ENCODE data around the gene CLCA1. TPM values are rescaled to one million over a fixed set of nuclear protein-coding genes. Genes with fewer than 3 reads are reported as not detected.

The CLCA1 gene
- total and polyA plus RNA-seq, 10 of the 15 experiments (the other 5 are each of a cell fraction or from before 2014, with no cell fraction given), result 0.13 TPM; not detected in 9

DNA sequence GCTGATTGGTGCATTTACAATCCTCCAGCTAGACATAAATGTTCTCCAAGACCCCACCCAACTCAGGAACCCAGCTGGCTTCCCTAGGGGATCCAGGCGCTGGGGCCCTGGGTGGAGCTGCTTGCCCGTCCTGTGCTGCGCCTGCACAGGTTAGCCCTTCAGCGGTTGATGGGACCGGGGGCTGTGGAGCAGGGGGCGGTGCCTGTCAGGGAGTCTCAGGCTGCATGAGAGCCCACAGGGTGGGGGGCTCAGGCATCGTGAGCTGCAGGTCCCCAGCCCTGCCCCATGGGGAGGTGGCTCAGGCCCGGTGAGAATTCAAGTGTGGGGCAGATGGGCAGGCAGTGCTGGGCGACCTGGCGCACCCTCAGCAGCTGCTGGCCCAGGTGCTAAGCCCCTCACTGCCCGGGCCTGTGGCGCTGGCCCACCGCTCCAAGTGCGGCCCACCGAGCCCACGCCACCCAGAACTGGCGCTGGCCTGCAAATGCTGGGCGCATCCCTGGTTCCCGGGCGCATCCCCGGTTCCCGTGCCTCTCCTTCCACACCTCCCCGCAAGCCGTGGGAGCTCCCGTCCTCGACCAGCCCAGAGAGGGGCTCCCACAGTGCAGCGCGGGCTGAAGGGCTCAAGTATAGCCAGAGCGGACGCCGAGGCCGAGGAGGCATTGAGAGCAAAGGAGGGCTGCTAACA is 55.1 kb downstream of the CLCA1 start (continued):
- TF ChIP-seq POLR2AphosphoS2 (IDR thresholded peaks at IDR 0.05; ENCODE audit: low read depth, low read length) (no peak), EED (IDR thresholded peaks at IDR 0.05; ENCODE audit: low read depth) (no peak), POU2F2 (IDR thresholded peaks at IDR 0.05; ENCODE audit: borderline replicate concordance, low read depth, low read length) (no peak)
- TF ChIP-seq, protein P1, sequence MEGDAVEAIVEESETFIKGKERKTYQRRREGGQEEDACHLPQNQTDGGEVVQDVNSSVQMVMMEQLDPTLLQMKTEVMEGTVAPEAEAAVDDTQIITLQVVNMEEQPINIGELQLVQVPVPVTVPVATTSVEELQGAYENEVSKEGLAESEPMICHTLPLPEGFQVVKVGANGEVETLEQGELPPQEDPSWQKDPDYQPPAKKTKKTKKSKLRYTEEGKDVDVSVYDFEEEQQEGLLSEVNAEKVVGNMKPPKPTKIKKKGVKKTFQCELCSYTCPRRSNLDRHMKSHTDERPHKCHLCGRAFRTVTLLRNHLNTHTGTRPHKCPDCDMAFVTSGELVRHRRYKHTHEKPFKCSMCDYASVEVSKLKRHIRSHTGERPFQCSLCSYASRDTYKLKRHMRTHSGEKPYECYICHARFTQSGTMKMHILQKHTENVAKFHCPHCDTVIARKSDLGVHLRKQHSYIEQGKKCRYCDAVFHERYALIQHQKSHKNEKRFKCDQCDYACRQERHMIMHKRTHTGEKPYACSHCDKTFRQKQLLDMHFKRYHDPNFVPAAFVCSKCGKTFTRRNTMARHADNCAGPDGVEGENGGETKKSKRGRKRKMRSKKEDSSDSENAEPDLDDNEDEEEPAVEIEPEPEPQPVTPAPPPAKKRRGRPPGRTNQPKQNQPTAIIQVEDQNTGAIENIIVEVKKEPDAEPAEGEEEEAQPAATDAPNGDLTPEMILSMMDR (IDR thresholded peaks at IDR 0.05 in 2 of 3, conservative IDR thresholded peaks at IDR 0.05 in 1 of 3; ENCODE audit: control insufficient read depth in 2 of 3, extremely low read depth in 1 of 3, insufficient read depth in 1 of 3, low read depth in 3 of 3, low read length in 3 of 3), result no peak

DNA sequence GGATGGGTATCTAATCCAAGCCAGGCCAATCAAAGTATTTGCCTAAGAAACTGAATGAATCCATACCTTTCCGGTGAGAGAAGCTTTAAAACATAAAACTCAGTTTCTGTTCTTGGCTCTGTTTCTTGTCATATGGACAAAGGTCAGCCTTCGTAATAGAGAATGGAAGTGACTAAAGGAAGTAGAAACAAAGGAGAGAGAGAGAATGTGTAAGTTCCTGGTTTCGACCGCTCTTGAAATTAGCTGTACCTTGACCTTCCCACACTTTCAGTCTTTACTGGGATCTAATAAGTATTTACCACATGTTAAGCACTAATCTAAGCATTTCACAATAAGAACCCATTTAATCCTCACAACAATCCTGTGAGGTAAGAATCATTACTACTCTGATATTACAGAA is 58.6 kb downstream of the CLCA1 start:
- no peak overlapping the region for H3K4me2 ChIP-seq (ENCODE audit: control insufficient read depth, insufficient read depth)
- H3K79me2 ChIP-seq (ENCODE audit: control insufficient read depth, insufficient read depth, low read length), result no peaks in the 10 kb centered on the region
- H3K27me3 ChIP-seq (replicated peaks in 1 of 2; ENCODE audit: control insufficient read depth in 2 of 2, insufficient read depth in 2 of 2, low read length in 1 of 2), result no peaks in the 10 kb centered on the region
- WGBS (ENCODE audit: insufficient coverage, insufficient replicate concordance, low lambda C conversion rate, missing lambda C conversion rate), result 56% methylated on average over 4 of the region's 4 CpGs
- no TSS peak for BruUV-seq (replicated peaks)
- ATAC-seq (no peak), DNase-seq (ENCODE audit: low read depth, low spot score) (no peak), FAIRE-seq (no peak)
- H3K9ac ChIP-seq (ENCODE audit: control insufficient read depth, insufficient read depth, low read length), result no peak overlapping the region
- ChIA-PET CTCF (no interaction called here), RAD21 (ENCODE audit: unreplicated experiment) (no interaction called here), POLR2A (no interaction called here), SMC1A (ENCODE audit: uncharacterized antibody, unreplicated experiment) (no interaction called here)
- intact Hi-C loops (cut with micrococcal nuclease; ENCODE audit: unreplicated experiment), result no loop called here
- H3K27ac ChIP-seq (ENCODE audit: control insufficient read depth, insufficient read depth), result no peak overlapping the region
- H2AFZ ChIP-seq (ENCODE audit: control insufficient read depth, low read depth, low read length), result no peak overlapping the region
- no peak for TF ChIP-seq RUNX3 (IDR thresholded peaks at IDR 0.05; ENCODE audit: low read length)
- TF ChIP-seq CBFB (IDR thresholded peaks at IDR 0.05; ENCODE audit: low read depth), result no peak
- no peak for TF ChIP-seq NRF1 (conservative IDR thresholded peaks at IDR 0.05; ENCODE audit: low read depth, low read length)
- TF ChIP-seq STAT1 (conservative IDR thresholded peaks at IDR 0.05), result no peak
- TF ChIP-seq, protein P2, sequence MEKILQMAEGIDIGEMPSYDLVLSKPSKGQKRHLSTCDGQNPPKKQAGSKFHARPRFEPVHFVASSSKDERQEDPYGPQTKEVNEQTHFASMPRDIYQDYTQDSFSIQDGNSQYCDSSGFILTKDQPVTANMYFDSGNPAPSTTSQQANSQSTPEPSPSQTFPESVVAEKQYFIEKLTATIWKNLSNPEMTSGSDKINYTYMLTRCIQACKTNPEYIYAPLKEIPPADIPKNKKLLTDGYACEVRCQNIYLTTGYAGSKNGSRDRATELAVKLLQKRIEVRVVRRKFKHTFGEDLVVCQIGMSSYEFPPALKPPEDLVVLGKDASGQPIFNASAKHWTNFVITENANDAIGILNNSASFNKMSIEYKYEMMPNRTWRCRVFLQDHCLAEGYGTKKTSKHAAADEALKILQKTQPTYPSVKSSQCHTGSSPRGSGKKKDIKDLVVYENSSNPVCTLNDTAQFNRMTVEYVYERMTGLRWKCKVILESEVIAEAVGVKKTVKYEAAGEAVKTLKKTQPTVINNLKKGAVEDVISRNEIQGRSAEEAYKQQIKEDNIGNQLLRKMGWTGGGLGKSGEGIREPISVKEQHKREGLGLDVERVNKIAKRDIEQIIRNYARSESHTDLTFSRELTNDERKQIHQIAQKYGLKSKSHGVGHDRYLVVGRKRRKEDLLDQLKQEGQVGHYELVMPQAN (conservative IDR thresholded peaks at IDR 0.05), result no peak
- no peak for TF ChIP-seq MYB (IDR thresholded peaks at IDR 0.05; ENCODE audit: borderline replicate concordance, low read depth, low read length)
- no peak for TF ChIP-seq PML (IDR thresholded peaks at IDR 0.05; ENCODE audit: low read length)
- TF ChIP-seq BCL11A (IDR thresholded peaks at IDR 0.05; ENCODE audit: low read depth, low read length), result no peak
- no peak for TF ChIP-seq SUZ12 (IDR thresholded peaks at IDR 0.05; ENCODE audit: unreplicated experiment)
- TF ChIP-seq, protein P1 (IDR thresholded peaks at IDR 0.05 in 2 of 3, conservative IDR thresholded peaks at IDR 0.05 in 1 of 3; ENCODE audit: control insufficient read depth in 2 of 3, extremely low read depth in 1 of 3, insufficient read depth in 1 of 3, low read depth in 3 of 3, low read length in 3 of 3), result no peak
- TF ChIP-seq ZNF207 (IDR thresholded peaks at IDR 0.05; ENCODE audit: borderline replicate concordance), result no peak
- no peak for TF ChIP-seq NR2F1 (conservative IDR thresholded peaks at IDR 0.05)
- no peak for TF ChIP-seq IRF4 (IDR thresholded peaks at IDR 0.05; ENCODE audit: low read depth, low read length)
- H3K4me3 ChIP-seq, result no peak overlapping the region
- no peaks in the 10 kb centered on the region for H3K9me3 ChIP-seq (replicated peaks; ENCODE audit: control insufficient read depth, insufficient read depth, low read length)
- H4K20me1 ChIP-seq (ENCODE audit: control insufficient read depth, insufficient read depth), result no peaks in the 10 kb centered on the region
- in situ Hi-C loops (cut with MboI), result no loop called here
- no peaks in the 10 kb centered on the region for H3K36me3 ChIP-seq (ENCODE audit: control insufficient read depth in 2 of 2, insufficient read depth in 2 of 2, low read length in 1 of 2)
- no peaks in the 10 kb centered on the region for H3K4me1 ChIP-seq (ENCODE audit: control insufficient read depth, insufficient read depth, low read length)

Measured in GM12878 (cell line).